Spleen (tissue), 7 donors: ENCODE results near the gene GPR141.

ENCODE experiments used
- CTCF ChIP-seq, 11 experiments: fragments of 200-600 bp in 7 of 11; fragments of 450-650 bp in 4 of 11; sonication (generic) in 4 of 11; IDR thresholded peaks in 8 of 11; conservative IDR thresholded peaks in 3 of 11; 1 replicate in 7 of 11; 2 replicates in 4 of 11; pipeline versions ENCODE4 v1.4.0 to v1.8.0; 2016 to 2021; ENCODE audit warnings: antibody characterized with exemption in 11 of 11, inconsistent platforms in 4 of 11, mild to moderate bottlenecking in 1 of 11
- POLR2A ChIP-seq, 3 donors: fragments of 450-650 bp; IDR thresholded peaks; one replicate each; pipeline ENCODE4 v1.5.1; 2017; ENCODE audit warnings: antibody characterized with exemption in 3 of 3, mild to moderate bottlenecking in 1 of 3
- POLR2AphosphoS5 ChIP-seq, 3 donors: sonication (generic); formaldehyde crosslinking; IDR thresholded peaks; one replicate each; pipeline ENCODE4 v1.5.1; 2017; ENCODE audit warnings: antibody characterized with exemption in 3 of 3
- donor health status: DM: no; HTN: no; CAD: no; lungs with moderate emphysema.
- donor health status: DM: no; HTN: no; CAD: no.
- donor health status: DM: no; HTN: no; CAD: no.

- TF ChIP-seq CTCF (IDR thresholded peaks at IDR 0.05 in 8 of 11, conservative IDR thresholded peaks at IDR 0.05 in 3 of 11) (no peak), POLR2AphosphoS5 (IDR thresholded peaks at IDR 0.05) (no peak), POLR2A (IDR thresholded peaks at IDR 0.05) (no peak)
These were observed 39.7 kb upstream of the GPR141 start for GRCh38 chr7:37643876-37644275.
